GM21360 (cell line): ENCODE data around the gene MICOS13.
"Not testable (repeated sequence)": the region's sequence is repeated elsewhere in the genome, so short reads cannot be mapped to it uniquely, and the experiment has no call there.

Experiments
- ATAC-seq: cut with Tn5 transposase; IDR thresholded peaks from one replicate; pipeline ENCODE4 v1.9.1; 2021; ENCODE audit warnings: mild to moderate bottlenecking, moderate library complexity; ENCODE audit not compliant: unreplicated experiment

MICOS13 gene

DNA sequence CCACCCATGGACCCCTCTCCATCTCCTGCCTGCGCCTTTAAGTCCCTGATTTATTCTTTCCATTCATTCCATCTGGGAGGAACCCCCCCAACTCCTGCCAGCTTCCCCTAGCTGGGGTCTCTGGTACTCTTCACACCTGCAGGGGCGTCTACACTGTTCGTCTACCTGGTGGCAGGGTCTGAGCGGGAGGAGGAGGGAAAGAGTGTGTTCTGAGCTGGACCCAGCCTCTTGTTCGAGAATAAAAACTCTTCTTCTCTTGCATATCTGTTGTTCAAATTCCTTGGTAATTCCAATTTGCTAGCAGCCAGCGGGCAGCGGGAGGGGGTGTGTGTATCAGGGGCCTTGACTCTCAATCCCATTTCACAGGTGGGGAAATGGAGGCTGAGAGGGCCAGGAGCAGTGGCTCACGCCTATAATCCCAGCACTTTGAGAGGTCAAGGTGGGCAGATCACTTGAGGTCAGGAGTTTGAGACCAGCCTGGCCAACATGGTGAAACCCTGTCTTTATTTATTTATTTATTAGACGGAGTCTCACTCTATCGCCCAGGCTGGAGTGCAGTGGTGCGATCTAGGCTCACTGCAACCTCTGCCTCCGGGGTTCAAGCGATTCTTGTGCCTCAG is 8.1 kb upstream of the MICOS13 start:
- ATAC-seq = not testable (repeated sequence)

DNA sequence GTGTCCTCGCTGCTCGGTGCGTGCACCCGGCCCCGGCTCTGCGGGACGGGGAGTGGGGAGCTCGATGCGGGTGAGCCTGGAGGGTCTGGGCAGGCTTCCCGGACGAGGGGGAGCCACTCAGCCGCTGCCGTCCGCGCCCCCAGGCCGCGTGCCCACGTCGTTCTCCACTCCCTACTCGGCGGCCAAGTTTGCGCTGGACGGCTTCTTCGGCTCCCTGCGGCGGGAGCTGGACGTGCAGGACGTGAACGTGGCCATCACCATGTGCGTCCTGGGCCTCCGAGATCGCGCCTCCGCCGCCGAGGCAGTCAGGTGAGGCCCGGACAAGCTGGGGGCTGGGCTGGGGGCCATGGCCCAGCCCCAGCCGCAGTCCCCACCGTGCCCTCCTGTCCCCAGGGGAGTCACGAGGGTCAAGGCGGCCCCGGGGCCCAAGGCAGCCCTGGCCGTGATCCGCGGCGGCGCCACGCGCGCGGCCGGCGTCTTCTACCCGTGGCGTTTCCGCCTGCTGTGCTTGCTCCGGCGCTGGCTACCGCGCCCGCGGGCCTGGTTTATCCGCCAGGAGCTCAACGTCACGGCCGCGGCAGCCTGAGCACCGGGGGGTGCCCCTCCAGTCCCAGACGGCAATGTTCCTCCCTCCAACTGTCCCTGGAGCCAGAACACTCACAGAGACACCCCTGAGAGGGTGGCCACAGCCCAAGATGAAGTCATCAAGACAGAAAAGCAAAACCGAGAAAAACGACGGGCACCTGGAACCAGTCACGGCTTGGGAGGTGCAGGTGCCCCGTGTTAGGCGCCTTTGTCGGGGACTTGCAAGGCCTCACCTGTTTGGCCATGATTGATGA is 7.3 kb upstream of the MICOS13 start:
- no peak for ATAC-seq

DNA sequence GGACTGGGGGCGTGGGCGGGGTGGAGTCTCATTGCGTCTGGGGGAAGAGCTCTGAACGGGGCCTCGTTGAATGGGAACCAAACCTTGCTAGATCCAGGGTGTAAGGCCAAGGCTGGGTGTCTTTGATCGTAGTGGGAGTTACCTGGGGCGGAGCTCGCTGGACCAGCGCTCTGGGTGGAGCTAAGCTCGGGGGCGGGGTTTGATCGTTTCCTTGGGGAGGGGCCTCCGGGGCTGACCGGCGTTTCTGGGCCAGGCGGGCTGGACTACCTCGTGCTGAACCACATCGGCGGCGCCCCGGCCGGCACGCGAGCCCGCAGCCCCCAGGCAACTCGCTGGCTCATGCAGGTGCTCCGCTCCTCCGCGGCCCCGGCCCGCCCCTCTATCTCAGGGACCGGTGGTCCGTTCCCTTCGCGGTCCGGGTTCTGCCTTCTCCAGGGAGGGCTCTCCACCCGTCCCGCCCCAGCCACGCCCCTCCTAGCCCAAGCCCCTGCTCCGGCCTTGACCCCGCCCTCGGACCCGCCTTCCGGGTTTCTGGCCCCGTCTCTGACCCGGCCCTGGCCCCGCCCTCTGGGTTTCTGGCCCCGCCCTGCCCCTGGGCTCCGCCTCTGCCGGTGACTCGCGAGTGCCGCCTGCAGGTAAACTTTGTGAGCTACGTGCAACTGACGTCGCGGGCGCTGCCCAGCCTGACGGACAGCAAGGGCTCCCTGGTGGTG is 6.5 kb upstream of the MICOS13 start:
- peak; percentile 44 for ATAC-seq

DNA sequence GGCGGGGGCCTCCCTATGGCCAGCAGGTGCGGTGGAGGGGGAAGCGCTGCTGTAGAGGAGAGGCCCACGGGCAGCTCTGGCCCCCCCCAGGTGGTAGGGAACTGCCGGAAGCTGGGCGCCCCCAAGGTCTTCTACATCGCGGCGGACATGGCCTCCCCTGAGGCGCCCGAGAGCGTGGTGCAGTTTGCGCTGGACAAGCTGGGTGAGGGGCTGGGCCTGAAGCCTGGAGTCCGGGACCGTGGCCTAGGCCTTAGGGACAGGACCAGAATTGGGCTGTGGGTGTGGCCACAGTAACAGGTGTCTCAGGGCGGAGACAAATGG is 6.0 kb upstream of the MICOS13 start:
- ATAC-seq = peak; percentile 1

DNA sequence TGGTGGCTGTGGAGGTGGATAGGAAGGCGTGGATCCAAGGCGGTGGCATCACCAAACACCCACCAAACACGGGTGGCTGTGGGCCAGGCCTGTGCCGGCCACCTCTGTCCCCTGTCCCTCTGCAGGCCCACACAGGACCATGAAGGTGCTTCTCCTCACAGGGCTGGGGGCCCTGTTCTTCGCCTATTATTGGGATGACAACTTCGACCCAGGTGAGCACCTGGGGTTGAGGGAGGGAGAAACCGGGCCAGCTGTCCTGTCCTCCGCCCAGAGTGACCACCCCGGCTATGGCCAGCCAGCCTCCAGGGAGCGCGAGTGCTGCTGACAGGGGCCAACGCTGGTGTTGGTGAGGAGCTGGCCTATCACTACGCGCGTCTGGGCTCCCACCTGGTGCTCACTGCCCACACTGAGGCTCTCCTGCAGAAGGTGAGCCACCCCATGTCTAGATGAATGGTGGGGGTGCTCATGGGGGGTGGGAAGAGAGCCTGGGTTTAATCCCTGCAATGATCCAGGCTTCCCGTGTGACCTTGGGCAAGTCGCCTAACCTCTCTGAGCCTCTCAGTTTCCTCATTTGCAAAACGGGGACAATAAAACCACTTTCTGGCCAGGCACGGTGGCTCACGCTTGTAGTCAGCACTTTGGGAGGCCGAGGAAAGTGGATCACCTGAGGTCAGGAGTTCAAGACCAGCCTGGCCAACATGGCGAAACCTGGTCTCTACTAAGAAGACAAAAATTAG is 4.5 kb upstream of the MICOS13 start:
- ATAC-seq = no peak

DNA sequence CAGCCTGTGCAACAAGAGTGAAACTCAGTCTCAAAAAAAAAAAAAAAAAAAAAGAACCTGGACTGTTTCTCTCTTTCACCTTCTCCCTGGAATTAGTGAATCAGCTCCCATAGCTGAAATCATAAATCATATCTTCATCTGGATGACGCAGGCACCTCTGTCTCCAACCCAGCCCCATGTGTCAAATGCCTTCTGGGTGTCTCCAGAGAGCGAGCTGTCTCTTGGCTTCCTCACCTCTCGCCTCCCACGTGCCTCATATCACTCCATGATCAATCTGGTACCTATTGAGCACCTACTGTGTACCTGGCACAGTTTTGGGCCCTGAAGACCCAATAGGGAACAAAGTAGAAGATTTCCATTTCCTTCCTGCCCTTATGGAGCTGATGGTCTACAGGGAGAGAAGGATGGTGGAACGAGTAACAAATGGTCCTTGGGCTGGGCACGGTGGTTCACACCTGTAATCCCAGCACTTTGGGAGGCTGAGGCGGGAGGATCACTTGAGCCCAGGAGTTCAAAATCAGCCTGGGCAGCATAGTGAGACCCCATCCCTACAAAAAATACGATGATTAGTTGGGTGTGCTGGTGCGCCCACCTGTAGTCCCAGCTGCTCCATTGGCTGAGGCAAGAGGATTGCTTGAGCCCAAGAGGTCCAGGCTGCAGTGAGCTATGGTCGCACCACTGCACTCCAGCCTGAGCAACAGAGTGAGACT is 3.0 kb upstream of the MICOS13 start:
- no peak for ATAC-seq

DNA sequence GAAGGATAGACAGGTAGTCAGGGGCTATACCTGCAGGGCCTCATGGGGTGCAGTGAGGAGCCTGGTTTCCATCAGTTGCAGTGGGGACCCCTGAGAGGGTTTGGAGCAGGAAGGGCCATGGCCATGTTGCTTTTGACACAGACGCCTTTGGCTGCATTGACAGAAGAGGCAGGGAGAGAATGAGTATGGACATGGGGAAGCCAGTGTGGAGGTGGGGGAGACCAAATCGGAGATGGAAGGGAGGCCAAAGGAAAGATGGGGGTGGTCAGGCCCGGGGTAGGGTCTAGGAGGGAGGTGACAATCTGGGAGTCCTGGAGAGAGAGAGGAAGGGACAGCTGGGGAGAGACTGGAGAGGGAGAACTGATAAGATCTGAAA is 1.8 kb upstream of the MICOS13 start:
- no peak for ATAC-seq

DNA sequence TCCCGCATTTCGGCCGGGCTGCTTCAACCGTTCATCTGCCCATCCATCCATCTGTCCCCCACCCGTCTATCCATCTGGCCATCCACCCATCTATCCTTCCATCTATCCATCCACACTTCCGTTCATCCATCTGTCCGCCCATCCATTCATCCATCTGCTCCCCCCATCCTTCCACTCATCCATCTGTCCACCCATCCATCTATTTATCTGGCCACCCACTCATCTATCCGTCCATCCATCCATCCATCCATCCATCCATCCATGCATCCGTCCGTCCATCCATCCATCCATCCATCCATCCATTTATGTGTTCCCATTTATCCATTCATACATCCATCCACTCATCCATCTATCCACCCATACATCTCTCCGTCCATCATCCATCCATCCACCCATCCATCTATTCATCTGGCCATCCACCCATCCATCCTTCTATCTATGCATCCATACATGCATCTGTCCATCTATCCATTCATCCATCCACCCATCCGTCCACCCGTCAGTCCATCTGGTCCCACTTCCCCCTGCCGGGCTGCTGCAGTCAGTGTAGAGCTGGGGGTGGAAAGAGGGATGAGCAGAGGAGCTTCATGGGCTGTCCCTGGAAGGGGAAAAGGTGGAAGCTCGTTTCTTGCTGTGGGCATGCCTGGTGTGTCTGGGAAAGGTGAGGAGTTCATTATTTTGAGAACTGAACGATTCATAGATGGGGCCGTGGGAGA is 1.2 kb upstream of the MICOS13 start:
- no peak for ATAC-seq

DNA sequence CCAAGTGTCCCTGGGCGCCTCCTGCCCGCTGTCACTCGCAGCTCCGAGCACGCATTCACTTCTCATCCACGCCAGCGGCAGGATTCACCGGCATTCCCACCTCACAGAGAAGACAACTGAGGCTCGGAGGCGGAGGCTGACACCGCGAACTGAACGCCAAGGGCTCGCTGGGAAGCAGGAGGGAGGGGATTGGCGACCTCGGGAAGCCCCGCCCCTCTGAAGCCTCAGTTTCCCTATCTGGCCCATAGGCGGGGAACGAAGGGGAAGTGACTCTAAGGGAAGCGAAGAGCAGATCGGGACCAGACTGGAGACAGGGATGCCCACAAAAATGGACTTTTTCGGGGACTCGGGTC is 256 bp downstream of the MICOS13 start:
- ATAC-seq = no peak

DNA sequence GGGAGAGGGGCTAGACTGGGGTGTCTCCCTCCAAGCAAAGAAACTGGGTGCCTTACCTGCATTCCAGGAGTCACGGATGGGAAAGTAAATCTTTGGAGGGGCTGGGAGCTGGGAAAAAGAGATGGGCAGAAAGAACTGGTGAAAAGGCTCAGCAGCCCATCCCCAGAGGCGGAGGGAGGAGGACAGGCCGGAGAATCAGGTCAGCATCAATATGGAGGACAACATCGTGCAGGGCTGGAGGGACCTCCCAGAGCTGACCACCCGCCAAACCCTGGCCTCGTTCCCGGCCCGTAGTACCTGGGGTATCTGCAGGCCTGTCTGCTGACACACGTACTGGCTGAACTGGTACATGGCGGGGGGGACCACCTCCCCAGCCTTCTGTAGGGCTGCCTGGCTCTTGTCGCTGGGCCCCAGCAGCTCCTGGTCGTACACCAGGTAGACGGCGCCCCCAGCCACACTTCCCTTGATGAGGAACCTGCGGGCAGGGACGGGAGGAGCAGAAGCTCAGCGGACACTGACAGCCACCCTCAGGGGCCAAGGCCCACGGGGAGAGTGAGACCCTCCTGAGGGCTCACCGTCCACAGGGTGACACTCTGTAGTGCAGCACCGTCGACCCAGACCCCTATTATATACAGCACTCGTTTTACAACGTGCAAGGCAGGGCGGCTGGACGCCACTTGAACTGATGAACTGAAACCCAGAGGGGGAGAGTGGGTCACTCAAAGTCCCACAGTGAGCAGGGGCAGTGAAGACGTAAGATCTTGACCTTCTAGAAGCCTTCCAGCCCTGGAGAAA is 830 bp downstream of the MICOS13 start:
- ATAC-seq = no peak

DNA sequence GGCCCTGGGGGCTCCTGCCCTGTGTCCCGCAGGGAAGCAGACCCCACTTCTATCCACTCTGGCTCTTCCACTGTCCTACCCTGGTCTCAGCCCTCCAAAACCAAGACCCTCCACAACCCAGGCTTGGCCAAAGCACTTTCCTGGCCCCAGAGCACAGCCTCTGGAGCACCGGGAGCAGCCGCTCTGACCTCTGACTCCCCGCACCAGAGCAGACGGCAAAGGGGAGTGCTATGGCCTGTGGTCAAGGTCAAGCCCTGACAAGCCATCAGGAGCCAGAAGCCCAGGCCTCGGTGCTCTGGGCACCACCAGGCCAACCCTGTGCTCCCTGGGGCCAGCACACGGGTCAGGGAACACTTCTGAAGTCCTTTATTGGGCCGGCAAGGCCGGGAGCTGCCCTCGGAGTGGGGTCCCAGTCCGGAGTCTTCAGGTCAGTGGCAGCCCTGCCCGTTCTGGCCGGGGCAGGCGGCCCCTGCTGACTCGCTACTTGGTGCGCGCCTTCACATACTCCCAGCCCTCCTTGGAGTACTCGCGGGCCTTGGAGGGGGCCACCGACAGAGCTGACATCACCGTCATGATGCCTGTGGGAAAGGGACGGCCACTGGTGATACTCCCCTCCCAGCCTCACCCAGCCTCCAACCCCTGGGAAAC is 2.1 kb downstream of the MICOS13 start:
- no peak for ATAC-seq

DNA sequence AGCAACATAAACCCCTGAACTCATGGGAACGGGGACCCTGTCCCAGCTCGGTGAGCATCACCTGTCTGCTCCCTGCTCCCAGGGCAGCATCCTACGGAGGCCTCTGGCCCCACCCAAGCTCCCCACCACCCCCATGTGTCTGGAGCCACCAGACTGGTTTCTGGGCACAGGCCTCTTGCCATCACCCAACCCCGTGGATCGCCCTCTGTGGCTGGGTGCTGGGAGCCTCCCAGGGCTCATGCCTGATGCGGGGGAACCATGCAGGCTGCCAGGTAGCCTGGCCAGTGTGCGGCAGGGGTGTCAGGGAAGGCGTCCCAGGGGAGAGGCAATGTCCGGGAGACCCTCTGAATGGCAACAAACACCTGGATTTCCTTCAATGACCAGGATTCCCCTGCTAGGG is 2.7 kb downstream of the MICOS13 start:
- no peak for ATAC-seq

DNA sequence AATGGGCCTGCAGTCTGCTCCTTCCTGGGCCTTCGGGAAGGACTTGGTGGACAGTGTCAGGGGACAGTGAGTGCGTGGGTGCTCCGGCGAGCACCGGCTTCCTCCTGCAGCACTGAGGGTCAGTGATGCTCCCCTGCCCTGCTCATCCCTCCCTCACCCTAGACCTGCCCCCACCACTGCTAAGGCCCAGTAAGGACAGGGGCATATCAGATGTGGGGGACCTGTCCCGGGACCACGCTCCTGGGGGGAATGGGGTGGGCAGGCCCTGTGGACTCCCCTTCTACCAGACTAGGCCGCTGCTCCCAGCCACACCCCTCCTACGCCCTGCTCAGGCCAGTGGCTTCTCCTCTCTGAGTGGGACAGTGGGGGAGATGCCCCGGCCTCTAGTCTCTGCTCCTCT is 3.2 kb downstream of the MICOS13 start:
- ATAC-seq = no peak

DNA sequence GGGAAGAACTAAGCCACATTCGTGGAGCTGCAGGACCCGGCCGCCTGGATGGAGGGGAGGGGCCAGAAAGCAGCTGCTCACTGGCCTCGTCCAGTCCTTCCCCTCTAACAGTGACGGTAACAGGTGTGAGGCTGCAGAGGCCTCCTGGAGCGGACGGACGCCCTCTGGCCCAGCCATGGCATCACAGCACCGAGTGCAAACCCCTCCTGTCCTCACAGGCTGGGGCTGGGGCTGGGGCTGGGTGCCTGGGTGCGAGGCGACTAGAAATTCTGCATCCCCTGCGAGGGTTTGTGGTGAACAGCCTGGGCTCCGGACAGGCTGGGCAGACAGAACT is 3.6 kb downstream of the MICOS13 start:
- ATAC-seq = no peak

DNA sequence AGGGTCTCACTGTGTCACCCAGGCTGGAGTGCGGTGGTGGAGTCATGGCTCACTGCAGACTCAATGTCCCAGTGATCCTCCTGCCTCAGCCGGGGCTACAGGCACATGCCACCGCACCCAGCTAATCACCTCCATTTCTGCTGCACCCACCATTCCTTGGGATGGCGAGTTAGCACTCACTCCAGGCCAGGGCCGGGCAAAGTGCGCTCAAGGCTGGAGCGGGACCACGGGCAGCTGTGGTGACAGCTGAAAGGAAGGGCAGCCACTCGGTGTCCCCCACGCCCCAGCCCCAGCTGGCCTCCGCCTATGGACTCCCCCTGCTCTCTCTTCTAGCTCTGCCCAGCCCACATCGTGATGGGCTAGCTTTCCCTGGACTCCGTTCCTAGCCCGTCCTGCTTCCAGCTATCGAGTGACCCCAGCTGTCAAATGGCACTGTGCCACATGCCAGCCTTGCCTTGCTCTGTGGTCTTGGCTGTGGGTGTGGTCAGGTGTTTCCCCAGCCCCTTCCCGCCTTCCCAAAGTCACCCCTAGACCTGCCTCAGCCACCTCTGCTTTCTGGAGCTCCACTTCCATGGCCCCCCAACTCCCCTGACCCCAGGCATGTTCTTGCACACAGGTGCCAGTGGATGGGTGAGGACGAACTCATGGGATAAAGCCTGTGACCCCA is 4.1 kb downstream of the MICOS13 start:
- ATAC-seq = no peak

DNA sequence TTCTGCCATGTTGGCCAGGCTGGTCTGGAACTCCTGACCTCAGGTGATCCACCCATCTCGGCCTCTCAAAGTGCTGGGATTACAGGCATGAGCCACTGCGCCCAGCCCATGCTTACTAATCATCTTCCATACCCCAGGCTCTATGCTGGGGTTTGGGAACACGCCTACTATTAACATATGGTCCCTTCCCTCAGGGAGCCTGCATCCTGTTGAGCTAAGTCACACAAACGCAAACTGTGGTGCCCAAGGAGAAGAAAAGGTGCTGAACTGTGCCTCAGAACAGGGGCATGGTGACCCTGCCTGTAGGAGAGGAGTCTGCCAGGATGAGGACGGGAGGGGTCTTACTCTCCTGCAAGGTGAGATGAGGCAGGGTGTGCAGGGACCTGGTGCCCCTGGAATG is 5.6 kb downstream of the MICOS13 start:
- ATAC-seq = no peak

DNA sequence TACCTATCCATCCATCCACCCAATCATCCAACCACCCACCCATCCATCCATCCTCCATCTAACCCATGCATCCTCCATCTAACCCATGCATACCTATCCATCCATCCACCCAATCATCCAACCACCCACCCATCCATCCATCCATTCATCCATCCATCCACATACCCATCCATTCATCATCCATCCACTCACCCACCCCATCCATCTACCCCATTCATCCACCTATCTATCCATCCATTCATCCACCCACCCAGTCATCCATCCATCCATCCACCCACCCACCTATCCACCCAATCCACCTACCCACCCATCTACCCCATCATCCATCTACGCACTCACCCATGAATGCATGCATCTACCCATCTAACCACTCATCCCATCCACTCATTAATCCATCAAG is 6.6 kb downstream of the MICOS13 start:
- ATAC-seq = no peak

DNA sequence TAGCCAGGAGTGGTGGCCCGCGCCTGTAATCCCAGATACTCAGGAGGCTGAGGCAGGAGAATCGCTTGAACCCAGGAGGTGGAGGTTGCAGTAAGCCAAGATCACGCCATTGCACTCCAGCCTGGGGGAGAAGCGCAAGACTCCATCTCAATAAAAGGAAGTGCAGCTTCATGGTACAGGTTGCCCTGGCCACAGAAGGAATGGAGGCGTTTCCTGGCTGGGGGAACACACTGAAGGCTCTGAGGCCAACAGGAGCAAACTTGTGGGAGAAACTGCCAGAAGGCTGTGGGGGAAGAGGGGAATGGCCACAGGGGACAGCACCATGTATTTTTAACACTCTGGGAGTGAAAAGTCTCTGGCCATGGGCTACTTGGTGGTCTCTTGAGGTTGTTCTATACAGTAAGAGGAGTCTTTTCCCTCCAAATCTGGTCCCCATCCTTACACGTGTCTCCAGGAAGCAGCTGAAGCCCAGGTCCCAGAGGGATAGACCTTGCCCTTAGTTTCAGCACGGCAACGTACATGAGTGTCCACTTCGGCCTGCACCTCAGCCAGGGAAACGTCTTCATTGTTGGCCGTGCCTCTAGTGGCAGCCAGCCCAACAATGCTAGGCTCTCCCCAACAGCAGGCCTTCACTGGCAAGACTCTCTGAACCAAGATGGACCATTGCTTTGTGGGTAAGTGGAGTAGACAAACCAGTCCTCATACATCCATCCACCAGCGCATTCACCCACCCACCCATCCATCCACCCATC is 7.4 kb downstream of the MICOS13 start:
- ATAC-seq = no peak
